ENCODE data around the gene FAM210A.

GRCh38 chr18:13710414-13710831 lies 15.9 kb downstream of the FAM210A start:
- TF ChIP-seq ZNF317 (CRISPR knock-in tag; IDR thresholded peaks at IDR 0.05; ENCODE audit: borderline replicate concordance, low read depth) = no peak
- TF ChIP-seq CTCF (IDR thresholded peaks at IDR 0.05) = no peak
- TF ChIP-seq PREB (CRISPR knock-in tag; IDR thresholded peaks at IDR 0.05; ENCODE audit: borderline replicate concordance) = no peak
